ENCODE results near the gene TMEM161B. TPM values are rescaled to one million over a fixed set of nuclear protein-coding genes. Genes with fewer than 3 reads are reported as not detected.

The TMEM161B gene
- total RNA-seq, 1 donor from 2014 or later, result 9.6 TPM

GRCh38 chr5:88287846-88288527 is 19.3 kb upstream of the TMEM161B start:
- H3K27me3 Mint-ChIP-seq (ENCODE audit: low read depth), result no peaks in the 10 kb centered on the region
- no peaks in the 10 kb centered on the region for H3K9me3 Mint-ChIP-seq (ENCODE audit: low read depth)
- no peak overlapping the region for H3K4me3 Mint-ChIP-seq (ENCODE audit: unreplicated experiment)
- no peaks in the 10 kb centered on the region for H3K4me1 Mint-ChIP-seq (ENCODE audit: low read depth)
- peaks cover 1% of the 10 kb centered on the region for H3K36me3 Mint-ChIP-seq (ENCODE audit: low read depth)
- no peak for TF ChIP-seq CTCF (IDR thresholded peaks at IDR 0.05)
- H3K27ac Mint-ChIP-seq (ENCODE audit: unreplicated experiment), result no peak overlapping the region
- DNase-seq (ENCODE audit: low spot score), result no peak

- no peak overlapping the region for H3K27ac Mint-ChIP-seq (ENCODE audit: unreplicated experiment)
- peaks cover 3% of the 10 kb centered on the region for H3K36me3 Mint-ChIP-seq (ENCODE audit: low read depth)
- no peaks in the 10 kb centered on the region for H3K27me3 Mint-ChIP-seq (ENCODE audit: low read depth)
- TF ChIP-seq CTCF (IDR thresholded peaks at IDR 0.05), result no peak
- no peaks in the 10 kb centered on the region for H3K9me3 Mint-ChIP-seq (ENCODE audit: low read depth)
- H3K4me1 Mint-ChIP-seq (ENCODE audit: low read depth), result no peaks in the 10 kb centered on the region
- no peak for DNase-seq (ENCODE audit: low spot score)
- H3K4me3 Mint-ChIP-seq (ENCODE audit: unreplicated experiment), result no peak overlapping the region
These were observed 18.7 kb upstream of the TMEM161B start for GRCh38 chr5:88287302-88287701.

DNA sequence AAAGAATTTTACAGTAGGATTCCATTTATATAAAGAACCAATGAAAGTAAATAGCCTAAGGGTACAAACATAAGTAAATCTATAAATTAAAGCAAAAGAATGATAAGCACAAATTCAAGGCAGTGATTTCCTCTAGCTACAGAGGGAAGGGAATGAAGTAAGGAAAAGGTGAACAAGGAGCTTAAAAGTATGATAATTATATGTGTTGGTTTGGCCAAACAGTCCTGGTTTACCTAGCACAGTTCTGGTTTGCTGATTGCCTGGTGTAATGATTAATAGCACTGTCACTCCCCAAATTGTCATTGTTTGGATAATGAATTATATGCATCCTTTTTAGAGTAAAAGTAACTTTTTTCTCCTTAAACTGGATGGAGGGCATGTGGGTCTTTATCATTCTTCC is 15.0 kb upstream of the TMEM161B start:
- Mint-ChIP-seq H3K36me3 (ENCODE audit: low read depth) (peaks cover 1% of the 10 kb centered on the region), H3K4me3 (ENCODE audit: unreplicated experiment) (no peak overlapping the region), H3K9me3 (ENCODE audit: low read depth) (no peaks in the 10 kb centered on the region), H3K4me1 (ENCODE audit: low read depth) (no peaks in the 10 kb centered on the region), H3K27me3 (ENCODE audit: low read depth) (no peaks in the 10 kb centered on the region), H3K27ac (ENCODE audit: unreplicated experiment) (no peak overlapping the region)
- TF ChIP-seq CTCF (IDR thresholded peaks at IDR 0.05), result no peak
- DNase-seq (ENCODE audit: low spot score), result no peak

GRCh38 chr5:88281322-88281721 is 12.7 kb upstream of the TMEM161B start:
- Mint-ChIP-seq H3K27ac (ENCODE audit: unreplicated experiment) (no peak overlapping the region), H3K36me3 (ENCODE audit: low read depth) (peaks cover 3% of the 10 kb centered on the region), H3K9me3 (ENCODE audit: low read depth) (no peaks in the 10 kb centered on the region)

GRCh38 chr5:88279584-88279983 is 10.9 kb upstream of the TMEM161B start:
- no peaks in the 10 kb centered on the region for H3K27me3 Mint-ChIP-seq (ENCODE audit: low read depth)
- H3K27ac Mint-ChIP-seq (ENCODE audit: unreplicated experiment), result no peak overlapping the region
- TF ChIP-seq CTCF (IDR thresholded peaks at IDR 0.05), result no peak
- no peaks in the 10 kb centered on the region for H3K4me1 Mint-ChIP-seq (ENCODE audit: low read depth)
- no peaks in the 10 kb centered on the region for H3K9me3 Mint-ChIP-seq (ENCODE audit: low read depth)
- H3K36me3 Mint-ChIP-seq (ENCODE audit: low read depth), result peaks cover 6% of the 10 kb centered on the region
- no peak for DNase-seq (ENCODE audit: low spot score)
- H3K4me3 Mint-ChIP-seq (ENCODE audit: unreplicated experiment), result no peak overlapping the region

More at GRCh38 chr5:88281322-88281721, 12.7 kb upstream of the TMEM161B start:
- Mint-ChIP-seq H3K4me1 (ENCODE audit: low read depth) (no peaks in the 10 kb centered on the region), H3K4me3 (ENCODE audit: unreplicated experiment) (no peak overlapping the region), H3K27me3 (ENCODE audit: low read depth) (no peaks in the 10 kb centered on the region)
- no peak for DNase-seq (ENCODE audit: low spot score)
- TF ChIP-seq CTCF (IDR thresholded peaks at IDR 0.05), result no peak
